HG02623 (cell line): ENCODE results near the gene ALOX12B.
"Not testable (repeated sequence)": the region's sequence is repeated elsewhere in the genome, so short reads cannot be mapped to it uniquely, and the experiment has no call there.

ENCODE experiments used
- ATAC-seq: cut with Tn5 transposase; IDR thresholded peaks from one replicate; pipeline ENCODE4 v1.9.1; 2021; ENCODE audit warnings: moderate library complexity; ENCODE audit not compliant: unreplicated experiment

ALOX12B gene

GRCh38 chr17:8119581-8120519 is 32.3 kb upstream of the ALOX12B start:
- ATAC-seq = no peak

GRCh38 chr17:8118769-8119580 is 31.5 kb upstream of the ALOX12B start:
- ATAC-seq = no peak

GRCh38 chr17:8117980-8118768 is 30.7 kb upstream of the ALOX12B start, which contains the start of gene ALOXE3:
Gene ALOXE3, minus strand, starts transcription at chr17:8118514. Its CDS starts 524 bp downstream, at chr17:8117990.
- ATAC-seq = no peak

GRCh38 chr17:8117367-8117979 is 30.0 kb upstream of the ALOX12B start:
- no peak for ATAC-seq

DNA sequence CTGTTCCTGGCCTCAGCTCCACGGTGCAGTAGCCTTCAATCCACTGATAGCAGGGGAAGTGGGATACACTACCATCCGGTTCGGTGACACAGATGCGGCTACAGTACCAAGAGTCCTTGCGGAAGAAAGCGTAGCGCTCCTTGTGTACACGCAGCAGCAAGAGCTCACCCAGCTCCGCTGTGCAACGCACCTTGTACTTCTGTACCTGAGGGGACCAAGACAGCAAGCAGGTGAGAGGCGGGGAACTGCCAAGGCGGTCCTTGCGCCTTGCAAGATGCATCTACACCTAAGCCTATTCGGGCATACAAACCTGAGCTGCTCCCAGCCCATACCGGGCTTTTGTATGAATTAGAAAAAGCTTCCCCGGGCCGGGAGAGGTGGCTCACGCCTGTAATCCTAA is 29.3 kb upstream of the ALOX12B start:
- ATAC-seq = no peak

- ATAC-seq = no peak
These were observed 23.4 kb upstream of the ALOX12B start for GRCh38 chr17:8110907-8111306.

GRCh38 chr17:8110456-8110804 is 22.9 kb upstream of the ALOX12B start:
- ATAC-seq = no peak

DNA sequence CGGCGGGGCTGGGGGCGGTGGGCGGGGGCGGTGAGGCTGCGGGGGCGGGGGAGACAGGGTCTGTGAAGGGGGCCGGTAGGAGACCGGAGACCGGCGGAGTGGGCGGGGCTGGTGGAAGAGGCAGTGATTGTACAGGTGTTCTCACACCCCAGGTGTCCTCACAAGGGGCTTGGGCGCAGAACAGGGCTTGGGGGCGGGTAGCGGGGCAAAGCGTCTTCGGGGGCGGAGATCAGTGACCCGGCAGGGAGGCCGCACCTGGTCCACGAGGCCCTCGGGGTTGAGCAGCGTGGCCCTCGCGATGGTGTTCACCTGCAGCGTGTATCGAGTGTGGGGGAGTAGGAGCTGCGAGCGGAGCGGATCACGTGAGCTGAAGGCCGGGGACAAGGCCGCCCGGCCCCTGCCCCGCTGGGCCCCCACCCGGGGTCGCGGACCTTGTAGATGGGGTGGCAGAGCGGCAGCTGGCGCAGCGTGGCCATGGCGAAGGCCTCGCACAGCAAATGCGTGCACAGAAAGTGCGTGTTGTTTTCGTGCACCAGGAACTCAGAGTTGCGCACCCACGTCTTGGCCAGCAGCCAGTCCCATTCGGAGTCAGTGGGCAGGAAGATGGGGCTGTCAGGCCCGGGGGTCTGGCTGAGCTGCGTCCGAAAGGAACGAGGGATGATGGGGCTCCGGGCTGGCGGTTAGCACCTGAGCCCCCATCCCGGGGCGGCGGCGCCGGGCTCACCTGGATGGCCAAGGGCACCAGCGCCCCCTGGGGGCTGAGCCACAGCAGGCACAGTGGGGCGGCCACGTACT is 22.3 kb upstream of the ALOX12B start:
- no peak for ATAC-seq

DNA sequence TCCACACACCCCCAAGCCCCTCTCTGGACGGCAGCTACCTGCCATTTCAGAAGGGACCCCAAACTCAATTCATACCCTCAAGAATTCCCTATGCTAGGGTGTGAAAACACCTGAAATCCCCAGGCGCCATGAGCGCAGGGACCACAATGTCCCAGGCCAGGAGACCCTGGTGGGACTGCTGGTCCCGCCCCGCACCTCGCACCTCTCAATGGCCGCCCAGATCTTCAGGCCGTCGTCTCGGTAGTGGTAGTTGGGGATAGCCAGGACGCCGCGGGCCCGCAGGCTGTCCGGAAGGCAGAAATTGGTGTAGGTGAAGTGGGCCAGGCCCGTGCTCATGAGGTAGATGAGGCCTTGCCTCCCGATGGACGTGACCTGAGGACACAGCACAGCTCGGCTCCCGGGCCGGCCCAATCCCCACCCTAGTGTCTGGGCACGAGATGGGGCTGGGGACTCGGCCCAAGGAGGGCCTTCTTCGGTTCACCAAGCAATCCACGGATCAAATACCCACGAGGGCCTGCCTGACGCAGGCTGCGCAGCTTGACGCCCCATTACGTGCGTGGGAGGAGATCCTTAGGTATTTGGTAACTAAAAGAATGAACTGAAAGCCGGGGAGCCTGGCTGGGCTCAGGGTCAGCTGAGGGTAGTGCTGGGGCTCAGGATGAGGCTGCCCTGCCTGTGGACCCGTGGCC is 21.6 kb upstream of the ALOX12B start:
- ATAC-seq = no peak

DNA sequence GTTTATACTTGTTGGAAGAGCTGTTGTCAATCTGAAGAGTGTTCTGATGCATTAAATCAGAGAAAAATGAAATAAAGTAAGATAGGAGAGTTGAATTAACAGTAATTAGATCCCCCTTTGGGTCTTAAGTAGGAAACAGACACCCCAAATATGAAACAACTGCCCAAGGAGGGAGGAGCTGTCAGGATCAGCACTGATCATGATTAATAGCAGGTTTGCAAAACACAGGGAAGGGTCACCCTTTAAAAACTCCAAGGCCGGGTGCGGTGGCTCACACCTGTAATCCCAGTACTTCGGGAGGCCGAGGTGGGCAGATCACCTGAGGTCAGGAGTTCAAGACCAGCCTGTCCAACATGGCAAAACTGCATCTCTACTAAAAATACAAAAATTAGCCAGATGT is 19.5 kb upstream of the ALOX12B start:
- ATAC-seq = not testable (repeated sequence)

DNA sequence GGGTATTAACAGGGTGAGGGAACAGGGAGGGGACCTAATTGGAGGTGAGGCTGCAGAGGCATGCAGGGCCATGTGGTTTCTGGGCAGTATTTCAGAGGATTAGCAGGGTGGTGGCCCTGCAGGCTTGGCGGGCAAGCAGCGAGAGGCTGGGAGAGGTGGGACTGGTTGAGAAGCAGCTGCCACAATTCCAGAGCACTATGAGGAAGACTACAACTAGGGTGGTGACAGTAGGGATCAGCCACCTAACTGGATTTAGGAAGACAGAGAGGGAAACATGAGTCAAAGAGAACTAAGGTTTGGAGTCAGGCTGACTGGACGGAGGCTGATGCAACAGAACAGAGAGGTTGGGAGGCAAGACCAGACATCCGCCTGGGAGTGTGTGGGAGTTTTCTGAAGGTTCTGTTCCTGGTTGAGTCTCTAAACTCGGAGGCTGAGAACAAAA is 18.5 kb upstream of the ALOX12B start:
- no peak for ATAC-seq

DNA sequence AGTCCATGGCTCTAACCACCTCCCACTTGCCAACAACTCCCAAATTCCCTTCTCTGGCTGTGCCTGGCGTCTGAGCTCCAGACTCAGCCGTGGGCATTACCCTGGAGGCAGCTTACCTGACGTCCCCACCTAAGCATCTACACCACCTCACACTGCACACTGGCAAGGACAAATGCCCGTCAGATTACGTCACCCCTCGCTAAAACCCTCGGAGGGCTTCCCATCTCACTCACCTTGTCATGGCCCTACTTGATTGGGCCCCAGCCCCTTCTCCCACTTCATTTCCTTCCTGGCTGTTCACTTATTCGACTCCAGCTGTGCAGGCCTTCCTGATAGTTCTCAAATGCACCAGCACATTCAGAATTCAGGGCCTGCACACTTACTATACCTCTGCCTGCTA is 17.4 kb upstream of the ALOX12B start:
- ATAC-seq = no peak

GRCh38 chr17:8103549-8103948 is 16.0 kb upstream of the ALOX12B start:
- ATAC-seq = no peak

DNA sequence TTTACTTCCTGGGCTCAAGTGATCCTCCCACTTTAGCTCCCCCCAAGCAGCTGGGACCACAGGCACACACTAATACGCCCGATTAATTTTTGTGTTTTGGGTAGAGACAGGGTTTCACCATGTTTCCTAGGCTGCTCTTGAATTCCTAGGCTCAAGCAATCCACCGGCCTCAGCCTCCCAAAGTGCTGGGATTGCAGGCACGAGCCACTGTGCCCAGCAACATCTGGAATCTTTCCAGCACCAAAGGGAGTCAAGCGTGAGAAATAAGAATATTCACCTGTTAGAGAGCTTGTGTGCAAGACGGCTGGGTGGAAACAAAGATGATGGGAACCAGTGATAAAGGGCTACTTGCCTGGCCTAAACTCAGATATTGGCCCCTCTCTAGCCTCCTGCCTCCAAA is 14.2 kb upstream of the ALOX12B start:
- no peak for ATAC-seq

GRCh38 chr17:8100763-8101162 is 13.2 kb upstream of the ALOX12B start:
- ATAC-seq = no peak

GRCh38 chr17:8100111-8100510 is 12.6 kb upstream of the ALOX12B start:
- ATAC-seq = no peak

- ATAC-seq = no peak
These were observed 9.0 kb upstream of the ALOX12B start for GRCh38 chr17:8096541-8096940.

- ATAC-seq = no peak
These were observed 7.8 kb upstream of the ALOX12B start for GRCh38 chr17:8095361-8095760.

DNA sequence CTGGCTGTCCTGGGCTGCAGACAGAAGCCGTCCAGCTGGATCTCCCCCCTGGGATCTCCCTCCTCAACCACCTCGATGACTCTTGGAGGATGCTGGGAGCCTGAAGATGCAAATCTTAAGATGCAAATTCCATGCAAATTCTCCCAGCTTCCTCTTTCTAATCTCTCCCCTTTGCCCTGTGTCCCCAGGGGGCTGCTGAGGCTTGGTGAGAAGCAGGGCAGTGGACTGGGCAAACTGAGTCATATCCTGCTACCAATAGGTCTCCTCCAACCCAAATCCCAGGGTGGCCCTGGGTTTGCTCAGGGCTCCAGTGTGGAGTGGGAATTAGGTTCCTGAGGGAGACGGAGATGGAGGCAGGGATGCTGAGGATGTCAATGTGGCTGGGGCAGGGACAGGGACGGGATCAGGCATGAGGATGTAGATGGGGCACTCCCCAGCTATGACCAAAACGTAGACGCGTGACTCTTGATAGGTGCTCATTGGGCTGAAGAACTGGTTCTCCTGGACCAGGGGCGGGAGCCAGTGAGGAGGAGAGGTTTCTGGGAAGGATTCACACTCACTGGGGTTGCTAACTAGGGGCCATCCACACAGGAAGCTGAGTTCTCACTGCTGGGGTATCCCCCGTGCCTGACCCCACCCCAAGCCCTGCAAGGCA is 3.6 kb upstream of the ALOX12B start:
- ATAC-seq = no peak
